Measurements from ENCODE around the gene TNP1.

Gene TNP1, protein sequence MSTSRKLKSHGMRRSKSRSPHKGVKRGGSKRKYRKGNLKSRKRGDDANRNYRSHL

DNA sequence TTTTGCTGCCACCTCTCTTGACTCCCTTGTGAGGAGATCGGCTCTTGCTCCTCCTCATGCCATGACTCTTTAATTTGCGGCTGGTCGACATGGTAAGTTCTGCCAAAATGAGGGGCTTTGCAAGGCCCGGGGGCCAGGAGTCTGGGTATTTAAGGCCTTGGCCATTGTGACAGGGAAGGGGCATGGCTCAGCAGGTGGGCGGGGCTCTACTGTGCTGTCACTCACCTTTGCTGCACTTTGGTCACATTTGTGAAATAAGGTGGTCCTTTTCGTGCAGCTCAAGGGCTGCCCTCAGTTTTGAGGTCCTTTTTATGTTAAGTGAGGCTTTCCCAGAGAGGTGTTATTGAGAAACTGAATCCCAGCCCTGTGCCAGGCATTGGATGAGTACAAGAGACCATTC lies at the start of gene TNP1:
TNP1 (minus strand) TSS at position 121 of the 400 bp plus-strand sequence; CDS start at position 91, 30 bp downstream.
- in situ Hi-C loops (cut with MboI; ENCODE audit: low sequenced_read_pairs) = no loop called here

GRCh38 chr2:216908300-216908699 lies 48.4 kb upstream of the TNP1 start:
- in situ Hi-C loops (cut with MboI; ENCODE audit: low sequenced_read_pairs) = no loop called here

DNA sequence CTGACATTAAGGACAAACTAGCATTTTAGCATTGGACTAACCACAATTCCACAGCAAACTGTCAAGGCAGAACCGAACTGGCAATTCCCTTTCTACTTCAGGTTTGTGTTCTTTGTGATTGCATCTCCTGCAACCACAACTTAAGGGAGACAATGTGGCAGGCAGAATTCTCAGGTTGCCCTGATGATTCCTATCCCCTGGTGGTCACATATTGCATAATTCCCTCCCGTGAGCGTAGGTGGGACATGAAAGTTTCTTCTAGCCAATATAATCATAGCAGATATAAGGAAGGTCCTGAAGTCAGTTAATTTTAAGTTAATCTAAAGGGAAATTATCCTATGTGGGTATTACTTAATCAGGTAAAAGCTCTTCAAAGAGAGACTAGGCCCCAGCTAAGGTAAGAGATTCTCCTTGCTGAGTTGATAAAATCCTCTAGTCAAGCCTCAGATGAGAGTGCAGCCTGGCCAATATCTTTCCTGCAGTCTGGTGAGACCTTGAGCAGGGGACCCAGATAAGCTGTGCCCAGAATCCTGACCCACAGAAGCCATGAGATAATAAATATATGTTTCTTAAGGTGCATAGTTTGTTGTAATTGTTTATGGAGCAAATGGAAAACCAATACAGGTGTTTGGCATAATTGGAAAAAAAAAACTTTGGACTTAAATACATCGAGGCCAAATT lies 45.9 kb upstream of the TNP1 start:
- in situ Hi-C loops (cut with MboI; ENCODE audit: low sequenced_read_pairs) = no loop called here

- in situ Hi-C loops (cut with MboI; ENCODE audit: low sequenced_read_pairs) = no loop called here
These were observed 45.1 kb upstream of the TNP1 start for GRCh38 chr2:216904974-216905373.

- in situ Hi-C loops (cut with MboI; ENCODE audit: low sequenced_read_pairs) = no loop called here
These were observed 44.7 kb upstream of the TNP1 start for GRCh38 chr2:216904554-216904953.

GRCh38 chr2:216903470-216903869 lies 43.6 kb upstream of the TNP1 start:
- in situ Hi-C loops (cut with MboI; ENCODE audit: low sequenced_read_pairs) = no loop called here

DNA sequence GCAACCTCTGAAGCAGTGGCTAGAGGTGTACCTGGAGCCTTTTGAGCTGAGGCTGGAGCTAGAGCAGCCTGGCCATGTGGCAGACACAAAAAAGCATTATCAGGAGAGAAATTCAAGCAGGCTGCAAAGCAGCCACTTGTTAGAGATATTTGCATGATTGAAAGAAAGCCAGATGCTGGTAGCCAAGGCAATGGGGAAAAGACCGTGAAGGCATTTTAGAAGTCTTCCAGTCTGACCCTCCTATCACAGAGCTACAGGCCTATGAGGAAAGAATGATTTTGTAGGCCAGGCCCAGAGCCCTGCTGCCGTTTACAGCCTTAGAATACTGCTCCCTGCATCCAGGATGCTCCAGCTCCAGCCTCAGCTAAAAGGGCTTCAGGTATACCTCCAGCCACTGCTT lies 41.4 kb upstream of the TNP1 start:
- in situ Hi-C loops (cut with MboI; ENCODE audit: low sequenced_read_pairs) = no loop called here

- in situ Hi-C loops (cut with MboI; ENCODE audit: low sequenced_read_pairs) = no loop called here
These were observed 40.5 kb upstream of the TNP1 start for GRCh38 chr2:216900406-216900805.

DNA sequence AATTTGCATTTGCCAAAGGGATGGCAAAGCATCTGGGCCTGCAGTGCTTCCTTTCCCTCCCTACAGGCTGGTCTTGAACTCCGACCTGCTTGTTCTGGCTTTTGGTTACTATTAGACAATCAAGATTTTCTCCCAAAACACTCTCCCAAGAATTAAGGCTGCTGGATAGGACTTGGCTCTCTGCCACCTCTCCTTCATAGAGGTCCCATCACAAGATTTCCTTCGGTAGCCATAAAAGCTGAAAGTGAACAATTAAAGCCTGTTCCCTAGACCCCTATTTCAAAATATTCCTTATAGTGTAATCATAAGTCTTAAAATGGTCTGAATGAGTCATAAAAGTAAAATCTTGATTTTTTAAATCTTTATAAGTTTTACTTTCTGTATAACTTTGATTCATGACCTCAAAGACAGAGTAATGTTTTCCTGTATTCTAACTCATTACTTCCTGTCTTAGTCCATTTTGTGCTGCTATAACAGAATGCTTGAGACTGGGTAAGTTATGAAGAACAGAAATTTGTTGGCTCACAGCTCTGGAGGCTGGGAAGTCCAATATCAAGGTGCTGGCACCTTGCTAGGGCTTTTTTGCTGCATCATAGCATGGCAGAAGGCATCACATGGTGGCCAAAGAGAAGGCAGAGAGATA lies 37.8 kb upstream of the TNP1 start:
- in situ Hi-C loops (cut with MboI; ENCODE audit: low sequenced_read_pairs) = no loop called here

DNA sequence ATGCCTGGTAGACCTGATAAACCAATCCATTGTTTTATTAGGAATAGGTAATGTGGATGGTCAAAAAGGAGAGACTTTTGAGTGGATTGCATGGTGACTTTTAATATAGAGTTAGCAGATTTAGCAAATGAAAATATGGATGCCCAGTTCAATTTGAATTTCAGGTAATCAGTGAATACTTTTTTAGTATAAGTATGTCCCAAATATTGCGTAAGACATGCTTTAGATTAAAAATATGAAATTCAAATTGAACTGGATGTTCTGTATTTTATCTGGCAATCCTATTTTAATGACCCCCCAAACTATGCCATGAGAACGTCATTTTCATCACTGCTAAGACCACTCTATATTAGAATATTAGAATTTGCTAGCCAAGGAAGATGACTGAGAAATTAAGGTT lies 30.3 kb upstream of the TNP1 start:
- in situ Hi-C loops (cut with MboI; ENCODE audit: low sequenced_read_pairs) = no loop called here

DNA sequence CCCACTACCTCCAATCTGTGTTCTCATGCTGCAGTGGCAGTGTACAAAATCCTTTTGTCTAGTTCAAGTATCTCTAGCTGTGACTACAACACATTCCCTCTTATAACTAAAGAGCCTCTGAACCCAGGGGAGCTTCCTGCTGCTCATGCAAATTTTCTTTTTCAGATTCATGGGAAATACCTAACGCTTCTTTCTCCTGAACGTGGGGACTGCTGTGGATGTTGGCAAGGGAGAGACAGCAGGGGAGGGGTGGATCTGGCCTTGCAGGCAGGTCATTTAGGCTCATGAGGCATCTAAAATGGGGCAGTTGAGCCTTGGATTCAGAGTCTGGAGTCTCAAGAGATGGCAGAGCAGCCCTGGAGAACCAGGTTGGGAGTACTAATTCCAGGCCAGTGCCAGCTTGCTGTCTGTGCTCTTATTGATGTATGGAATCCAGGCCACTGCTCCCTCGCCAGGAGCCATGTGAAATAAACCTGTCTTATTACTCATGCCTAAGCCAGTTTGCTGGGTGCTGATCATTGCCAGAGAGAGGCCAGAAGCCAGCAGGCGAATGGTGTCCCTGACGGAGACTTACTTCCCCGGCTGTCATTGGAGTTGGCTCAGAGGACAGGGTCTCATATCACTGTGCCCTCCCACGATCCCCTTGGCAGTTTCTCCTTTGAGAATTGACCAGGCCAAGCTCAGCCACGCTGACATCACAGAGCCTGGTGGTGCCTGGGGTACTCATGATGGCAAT lies 29.2 kb upstream of the TNP1 start:
- in situ Hi-C loops (cut with MboI; ENCODE audit: low sequenced_read_pairs) = no loop called here

- in situ Hi-C loops (cut with MboI; ENCODE audit: low sequenced_read_pairs) = no loop called here
These were observed 28.2 kb upstream of the TNP1 start for GRCh38 chr2:216888081-216888480.

- in situ Hi-C loops (cut with MboI; ENCODE audit: low sequenced_read_pairs) = no loop called here
These were observed 27.3 kb upstream of the TNP1 start for GRCh38 chr2:216887138-216887537.

GRCh38 chr2:216885117-216885553 lies 25.3 kb upstream of the TNP1 start:
- in situ Hi-C loops (cut with MboI; ENCODE audit: low sequenced_read_pairs) = no loop called here

DNA sequence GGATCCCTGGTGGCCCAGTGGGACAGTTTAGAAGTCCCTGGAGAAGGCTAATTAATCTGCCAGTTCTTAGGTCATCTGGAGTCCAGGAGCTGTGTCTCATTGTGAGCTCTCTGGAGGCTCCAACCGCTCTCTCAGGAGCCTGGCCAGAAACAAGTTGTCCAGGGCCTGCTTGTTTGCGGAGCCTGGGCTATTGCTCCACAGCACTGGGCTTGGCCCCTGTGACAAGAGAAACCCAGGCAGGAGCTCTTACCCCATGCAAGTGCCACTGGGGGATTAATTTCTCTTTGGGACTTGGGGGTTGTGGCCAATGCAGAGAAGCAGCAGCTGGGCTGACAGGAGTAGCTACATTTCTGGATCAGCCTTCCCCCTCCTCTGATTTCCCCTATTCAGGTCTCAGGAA lies 24.5 kb upstream of the TNP1 start:
- in situ Hi-C loops (cut with MboI; ENCODE audit: low sequenced_read_pairs) = no loop called here

DNA sequence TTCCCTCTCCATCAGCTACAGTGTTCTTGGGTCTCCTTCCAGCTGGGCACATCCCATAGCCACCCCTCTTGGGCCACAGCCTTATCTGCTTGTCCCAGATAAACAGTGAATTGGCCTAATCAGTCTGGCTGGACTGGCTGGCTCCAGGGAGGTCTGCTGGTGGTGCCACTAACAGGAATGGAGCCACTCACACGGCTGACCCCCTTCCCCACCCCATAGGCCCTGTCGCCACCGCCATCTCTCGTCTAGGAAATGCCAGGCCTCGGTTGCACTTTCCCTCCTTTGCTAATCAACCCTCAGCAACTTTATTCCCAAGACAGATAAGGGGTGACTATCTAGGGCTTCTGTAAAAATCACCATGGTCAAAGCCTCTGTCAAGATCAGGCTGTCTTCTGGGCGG lies 23.0 kb upstream of the TNP1 start:
- in situ Hi-C loops (cut with MboI; ENCODE audit: low sequenced_read_pairs) = no loop called here

DNA sequence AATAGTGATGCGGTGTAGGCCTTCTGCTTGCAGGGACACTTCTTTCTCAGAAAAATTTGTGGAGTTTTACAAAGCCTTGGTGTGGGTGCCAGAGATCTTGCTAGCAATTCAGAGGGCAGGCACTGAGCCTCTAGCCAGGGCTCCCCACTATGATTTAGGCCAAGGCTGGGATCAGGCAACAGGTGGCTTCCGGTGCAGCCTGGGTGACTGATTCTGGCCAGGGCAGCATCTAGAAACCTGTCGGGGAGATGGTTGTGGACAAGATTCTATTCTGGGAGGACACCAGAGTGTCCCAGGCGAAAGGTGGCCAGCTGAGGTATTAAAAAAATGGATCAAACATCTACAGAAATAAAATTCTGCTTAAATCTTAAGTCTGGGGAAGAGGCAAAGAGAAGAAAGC lies 21.5 kb upstream of the TNP1 start:
- in situ Hi-C loops (cut with MboI; ENCODE audit: low sequenced_read_pairs) = no loop called here

- in situ Hi-C loops (cut with MboI; ENCODE audit: low sequenced_read_pairs) = no loop called here
These were observed 20.8 kb upstream of the TNP1 start for GRCh38 chr2:216880509-216881184.

- in situ Hi-C loops (cut with MboI; ENCODE audit: low sequenced_read_pairs) = no loop called here
These were observed 20.1 kb upstream of the TNP1 start for GRCh38 chr2:216879727-216880508.

- in situ Hi-C loops (cut with MboI; ENCODE audit: low sequenced_read_pairs) = no loop called here
These were observed 18.2 kb upstream of the TNP1 start for GRCh38 chr2:216878072-216878471.

DNA sequence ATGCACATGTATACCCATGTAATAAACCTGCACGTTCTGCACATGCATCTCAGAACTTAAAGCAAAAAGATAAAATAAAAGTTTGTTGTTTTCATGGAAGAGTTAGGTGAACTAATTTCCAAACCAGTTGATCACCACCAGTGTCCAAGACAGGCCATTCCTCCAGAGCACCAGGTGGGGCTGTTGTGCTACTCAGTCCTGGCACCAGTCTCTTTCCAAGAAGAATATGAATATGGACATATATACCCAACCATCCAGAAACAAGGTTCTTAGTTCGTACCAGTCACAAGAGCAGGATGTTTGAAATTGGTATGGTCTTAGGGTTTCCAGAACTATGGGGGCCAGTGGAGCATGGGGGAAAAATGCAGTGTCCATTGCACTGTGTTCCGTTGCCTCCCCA lies 17.2 kb upstream of the TNP1 start:
- in situ Hi-C loops (cut with MboI; ENCODE audit: low sequenced_read_pairs) = no loop called here
